OCI-LY7 (cell line): ENCODE data around the gene MLPH. TPM values are rescaled to one million over a fixed set of nuclear protein-coding genes. Genes with fewer than 3 reads are reported as not detected.

ENCODE experiments used
- BruUV-seq: library from RNA; stranded (reverse); fragments of 400-500 nt; replicated peaks from 2 replicates; lab custom pipeline; 2021; lab: Mats Ljungman, UMichigan
- CTCF ChIA-PET: fragments of 300-600 bp; sonication (Branson Sonifier 250); formaldehyde crosslinking; loops from one replicate; lab custom pipeline; 2022; ENCODE audit warnings: antibody characterized with exemption; ENCODE audit not compliant: unreplicated experiment; lab: Charles Lee
- POLR2A ChIA-PET: fragments of 300-600 bp; sonication (Branson Sonifier 250); formaldehyde crosslinking; loops from one replicate; lab custom pipeline; 2022; ENCODE audit warnings: antibody characterized with exemption; lab: Charles Lee
- DNase-seq: peaks from one replicate; pipeline ENCODE4 v3.0.0-alpha.2; 2015; ENCODE audit warnings: low spot score
- H2AFZ ChIP-seq: fragments of 200-600 bp; sonication (generic), shearing (Covaris generic); 2 replicates; pipeline ENCODE4 v1.6.1; 2014; ENCODE audit warnings: mild to moderate bottlenecking, antibody characterized with exemption, low read length, moderate library complexity
- H3K27ac ChIP-seq: fragments of 200-600 bp; sonication (generic); 2 replicates; pipeline ENCODE4 v1.5.1; 2014; ENCODE audit warnings: mixed run types, low read depth, mild to moderate bottlenecking, moderate library complexity, low read length, inconsistent platforms; ENCODE audit not compliant: poor library complexity, severe bottlenecking
- H3K36me3 ChIP-seq: fragments of 200-600 bp; sonication (generic); 2 replicates; pipeline ENCODE4 v1.6.1; 2014; ENCODE audit warnings: mild to moderate bottlenecking, antibody characterized with exemption, low read length, moderate library complexity, mixed read lengths; ENCODE audit not compliant: insufficient read depth
- H3K4me1 ChIP-seq: fragments of 200-600 bp; sonication (generic); 2 replicates; pipeline ENCODE4 v1.5.1; 2014; ENCODE audit warnings: mild to moderate bottlenecking, low read length; ENCODE audit not compliant: insufficient read depth, poor library complexity, severe bottlenecking
- H3K4me2 ChIP-seq: fragments of 200-600 bp; sonication (generic); 2 replicates; pipeline ENCODE4 v1.6.1; 2014; ENCODE audit warnings: mild to moderate bottlenecking, low read length
- H3K4me3 ChIP-seq: fragments of 200-600 bp; sonication (generic); 2 replicates; pipeline ENCODE4 v1.5.1; 2014; ENCODE audit warnings: mild to moderate bottlenecking, low read depth, low read length; ENCODE audit not compliant: poor library complexity, severe bottlenecking
- H3K79me2 ChIP-seq: fragments of 200-600 bp; sonication (generic); 2 replicates; pipeline ENCODE4 v1.6.1; 2016; ENCODE audit warnings: low read depth, mild to moderate bottlenecking, low read length, moderate library complexity, mixed read lengths; ENCODE audit not compliant: insufficient read depth
- H3K9me2 ChIP-seq: fragments of 200-600 bp; sonication (generic); 2 replicates; pipeline ENCODE4 v1.6.1; 2016; ENCODE audit warnings: mild to moderate bottlenecking, low read length, mixed read lengths; ENCODE audit not compliant: insufficient read depth
- H3K9me3 ChIP-seq: fragments of 200-600 bp; sonication (generic); 2 replicates; pipeline ENCODE4 v1.6.1; 2014; ENCODE audit warnings: mild to moderate bottlenecking, mixed run types, low read length, mixed read lengths
- H4K20me1 ChIP-seq: fragments of 200-600 bp; sonication (generic); 2 replicates; pipeline ENCODE4 v1.6.1; 2014; ENCODE audit warnings: mild to moderate bottlenecking, antibody characterized with exemption, low read length, moderate library complexity, mixed read lengths; ENCODE audit not compliant: insufficient read depth
- CTCF ChIP-seq: fragments of 200-600 bp; sonication (generic); conservative IDR thresholded peaks from 2 replicates; pipeline ENCODE4 v1.5.1; 2014; ENCODE audit warnings: mild to moderate bottlenecking, antibody characterized with exemption, low read length, moderate library complexity, mixed read lengths
- EZH2phosphoT487 ChIP-seq: fragments of 200-600 bp; sonication (generic); IDR thresholded peaks from 2 replicates; pipeline ENCODE4 v1.6.1; 2018; ENCODE audit warnings: low read depth, borderline replicate concordance, mild to moderate bottlenecking, mixed run types, antibody characterized with exemption, low read length, moderate library complexity, mixed read lengths
- intact Hi-C: fragments of 100-400 bp; cut with micrococcal nuclease; formaldehyde crosslinking; loops from one replicate; pipeline ENCODE4 v1.10.0; 2022; ENCODE audit not compliant: unreplicated experiment
- total RNA-seq, 2 experiments: library from RNA; depleted of rRNA in 1 of 2; stranded (reverse); fragments of >200 nt in 1 of 2; shearing (Covaris generic) in 1 of 2; gene quantifications; 2 replicates each; pipeline ENCODE4 v1.2.3, GENCODE V29; 2014 to 2022

MLPH gene
- total RNA-seq, 2 experiments from 2014 or later, result not detected

- Histone ChIP-seq H3K27ac (no peak overlapping the region), H3K79me2 (no peaks in the 10 kb centered on the region), H3K4me1 (no peaks in the 10 kb centered on the region), H2AFZ (no peak overlapping the region), H3K9me2 (no peaks in the 10 kb centered on the region), H3K4me2 (no peak overlapping the region), H4K20me1 (no peaks in the 10 kb centered on the region), H3K9me3 (no peaks in the 10 kb centered on the region; the same call in 1 of the 2 replicates), H3K4me3 (no peak overlapping the region), H3K36me3 (no peaks in the 10 kb centered on the region)
- no TSS peak for BruUV-seq
- TF ChIP-seq EZH2phosphoT487, result no peak
- TF ChIP-seq CTCF, result no peak
- ChIA-PET CTCF (interaction anchor here (0.6 kb wide), 1 partner anchor 214 kb away, joined by 10 read pairs; no protein-coding TSS in a partner anchor), POLR2A (no interaction called here)
- no peak for DNase-seq
- intact Hi-C loops, result no loop called here
Measured at GRCh38 chr2:237567276-237568029, 80.4 kb downstream of the MLPH start.

GRCh38 chr2:237568121-237568660, 81.1 kb downstream of the MLPH start:
- Histone ChIP-seq H3K4me1 (no peaks in the 10 kb centered on the region), H3K9me2 (no peaks in the 10 kb centered on the region), H2AFZ (no peak overlapping the region), H3K4me2 (no peak overlapping the region), H3K9me3 (no peaks in the 10 kb centered on the region; the same call in 1 of the 2 replicates), H3K27ac (no peak overlapping the region), H3K4me3 (no peak overlapping the region), H3K36me3 (no peaks in the 10 kb centered on the region), H3K79me2 (no peaks in the 10 kb centered on the region), H4K20me1 (no peaks in the 10 kb centered on the region)
- intact Hi-C loops, result no loop called here
- ChIA-PET POLR2A (no interaction called here), CTCF (no interaction called here)
- DNase-seq, result no peak
- TF ChIP-seq CTCF, result no peak
- no peak for TF ChIP-seq EZH2phosphoT487
- BruUV-seq, result no TSS peak

GRCh38 chr2:237569041-237569440, 82.0 kb downstream of the MLPH start:
- no peak for DNase-seq
- CTCF ChIA-PET, result no interaction called here
- POLR2A ChIA-PET, result no interaction called here

More at GRCh38 chr2:237569041-237569440, 82.0 kb downstream of the MLPH start:
- BruUV-seq, result no TSS peak
- no peaks in the 10 kb centered on the region for H3K79me2 ChIP-seq
- no peaks in the 10 kb centered on the region; the same call in 1 of the 2 replicates for H3K9me3 ChIP-seq
- no peak overlapping the region for H3K4me2 ChIP-seq
- intact Hi-C loops, result no loop called here
- H3K36me3 ChIP-seq, result no peaks in the 10 kb centered on the region
- TF ChIP-seq CTCF (no peak), EZH2phosphoT487 (no peak)
- H4K20me1 ChIP-seq, result no peaks in the 10 kb centered on the region
- no peak overlapping the region for H2AFZ ChIP-seq
- no peaks in the 10 kb centered on the region for H3K9me2 ChIP-seq
- H3K4me3 ChIP-seq, result no peak overlapping the region
- H3K4me1 ChIP-seq, result no peaks in the 10 kb centered on the region
- no peak overlapping the region for H3K27ac ChIP-seq
